Activated T-cell treated with anti-CD3 and anti-CD28 coated beads, Interleukin-2, amount 50 U/mL, for 4 hours (primary cell): ENCODE measurements around the gene HAAO. TPM values are rescaled to one million over a fixed set of nuclear protein-coding genes. Genes with fewer than 3 reads are reported as not detected.

Experiments used
- ATAC-seq, 2 donors: fragments of 200-7000 bp; cut with Tn5 transposase; one replicate each; pipeline ENCODE4 v1.10.0; 2021
- DNase-seq: peaks from one replicate; pipeline ENCODE4 v3.0.0-alpha.2; 2020
- H3K27me3 Mint-ChIP-seq: one replicate; pipeline ENCODE4 v1.8.0; 2021; ENCODE audit warnings: low read depth, mixed read lengths
- H3K36me3 Mint-ChIP-seq: one replicate; pipeline ENCODE4 v1.8.0; 2022; ENCODE audit warnings: mixed read lengths; ENCODE audit not compliant: insufficient read depth
- H3K4me1 Mint-ChIP-seq: one replicate; pipeline ENCODE4 v1.8.0; 2021; ENCODE audit warnings: low read depth, mixed read lengths
- H3K4me3 Mint-ChIP-seq: one replicate; pipeline ENCODE4 v1.8.0; 2021; ENCODE audit warnings: mild to moderate bottlenecking, moderate library complexity, mixed read lengths
- H3K9me3 Mint-ChIP-seq: one replicate; pipeline ENCODE4 v1.8.0; 2021; ENCODE audit warnings: mixed read lengths
- total RNA-seq, 3 donors: library from RNA; stranded (reverse); gene quantifications; one replicate each; pipeline ENCODE4 v1.2.1, GENCODE V29; 2021

Gene HAAO
- total RNA-seq, 3 donors from 2014 or later = 0.24 to 0.30 TPM; not detected in 1

DNA sequence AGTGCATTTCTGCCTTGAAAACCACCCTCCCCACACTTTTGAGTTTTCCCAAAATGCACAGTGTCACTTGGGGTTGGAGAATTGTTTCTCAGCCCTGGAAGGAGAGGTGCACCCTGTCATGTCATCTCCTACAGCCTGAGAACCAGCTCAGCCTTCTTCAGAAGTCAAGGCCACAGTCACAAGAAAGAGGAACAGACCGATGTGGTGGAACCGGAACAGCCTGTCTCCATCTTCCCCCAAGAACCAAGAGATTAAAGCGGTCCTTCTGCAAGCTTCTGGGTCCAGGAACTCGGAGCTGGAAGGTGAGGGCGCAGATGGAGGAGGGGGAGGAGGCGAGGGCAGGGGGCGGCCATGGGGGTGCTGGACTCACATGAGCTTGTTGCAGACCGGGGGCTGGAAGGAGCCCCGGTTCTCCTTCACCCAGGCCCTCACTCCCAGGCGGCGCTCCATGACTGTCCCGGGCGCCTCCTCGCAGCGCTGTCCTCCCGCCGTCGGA, 248 bp downstream of the HAAO start:
- Mint-ChIP-seq H3K9me3 (no peaks in the 10 kb centered on the region), H3K36me3 (peaks cover 1% of the 10 kb centered on the region), H3K27me3 (peaks cover 49% of the 10 kb centered on the region), H3K4me1 (peaks cover 30% of the 10 kb centered on the region), H3K4me3 (peak overlapping the region; percentile 77)
- ATAC-seq (peak; percentile 49 to 63), DNase-seq (no peak)

DNA sequence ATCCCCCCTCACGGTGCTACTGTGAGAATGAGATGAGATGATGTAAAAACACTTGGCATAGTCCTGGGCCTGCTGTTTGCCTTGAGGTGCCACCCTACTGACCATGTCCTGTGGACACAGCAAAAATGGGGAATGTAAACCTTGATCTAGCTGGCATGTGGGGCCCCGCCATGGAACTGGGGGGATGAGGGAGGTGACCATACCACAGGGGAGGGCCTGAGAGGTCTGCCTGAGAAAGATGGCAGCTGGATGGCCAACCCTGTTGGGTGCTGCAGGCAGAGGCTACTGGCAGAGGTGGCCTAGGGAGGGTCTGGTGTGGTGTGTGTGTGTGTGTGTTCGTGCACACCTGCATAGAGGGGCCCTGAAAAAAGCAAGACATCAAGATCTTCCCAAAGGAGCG, 777 bp downstream of the HAAO start:
- no peaks in the 10 kb centered on the region for H3K9me3 Mint-ChIP-seq
- peaks cover 1% of the 10 kb centered on the region for H3K36me3 Mint-ChIP-seq
- H3K4me3 Mint-ChIP-seq = peak overlapping the region; percentile 20
- DNase-seq = no peak
- peaks cover 51% of the 10 kb centered on the region for H3K27me3 Mint-ChIP-seq
- no peak for ATAC-seq
- H3K4me1 Mint-ChIP-seq = peaks cover 30% of the 10 kb centered on the region

DNA sequence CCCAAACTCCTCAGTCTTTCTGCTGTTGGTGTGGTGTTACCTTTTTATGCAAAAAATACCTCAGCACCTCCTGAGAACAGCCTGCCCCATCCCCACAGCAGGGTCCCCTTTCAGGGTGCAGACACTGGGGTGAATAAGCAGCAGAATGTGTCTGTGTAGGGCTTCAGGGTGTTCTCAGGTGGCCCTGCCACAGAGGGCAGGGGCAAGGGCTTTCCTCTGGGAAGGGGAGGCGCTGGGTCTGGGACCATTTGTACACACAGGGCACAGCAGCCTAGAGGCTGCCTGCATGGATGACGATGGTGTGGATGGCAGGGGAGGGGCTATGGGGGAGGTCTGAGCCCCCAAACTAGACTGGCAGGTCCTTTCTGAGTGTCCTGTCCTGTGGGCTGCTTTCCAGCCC, 2.6 kb downstream of the HAAO start:
- no peak overlapping the region for H3K4me3 Mint-ChIP-seq
- no peak for DNase-seq

DNA sequence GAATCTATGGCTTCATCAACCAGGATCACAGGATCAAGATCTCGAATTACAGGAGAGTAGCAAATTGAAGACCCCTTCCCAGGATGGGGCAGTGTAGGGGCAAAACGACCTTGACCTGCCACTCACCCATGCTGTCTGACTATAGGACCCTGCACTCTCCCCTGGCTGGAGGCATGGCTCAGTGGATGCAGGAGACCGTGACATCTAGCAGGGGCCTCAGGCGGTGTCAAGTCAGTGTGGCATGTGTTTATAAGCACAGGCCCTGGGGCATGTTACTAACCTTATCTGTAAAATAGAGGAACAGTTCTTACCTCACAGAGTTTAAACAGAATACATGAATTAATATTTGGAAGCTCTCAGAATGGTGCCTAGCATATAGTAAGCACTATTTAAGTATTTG, 3.5 kb downstream of the HAAO start:
- DNase-seq (no peak), ATAC-seq (no peak)
- no peaks in the 10 kb centered on the region for H3K36me3 Mint-ChIP-seq
- H3K9me3 Mint-ChIP-seq = no peaks in the 10 kb centered on the region
- H3K27me3 Mint-ChIP-seq = peaks cover 45% of the 10 kb centered on the region
- H3K4me1 Mint-ChIP-seq = peaks cover 19% of the 10 kb centered on the region
- no peak overlapping the region for H3K4me3 Mint-ChIP-seq

More for the DNA sequence above, 2.6 kb downstream of the HAAO start:
- ATAC-seq = no peak
- Mint-ChIP-seq H3K9me3 (no peaks in the 10 kb centered on the region), H3K27me3 (peaks cover 51% of the 10 kb centered on the region), H3K4me1 (peaks cover 21% of the 10 kb centered on the region), H3K36me3 (no peaks in the 10 kb centered on the region)

DNA sequence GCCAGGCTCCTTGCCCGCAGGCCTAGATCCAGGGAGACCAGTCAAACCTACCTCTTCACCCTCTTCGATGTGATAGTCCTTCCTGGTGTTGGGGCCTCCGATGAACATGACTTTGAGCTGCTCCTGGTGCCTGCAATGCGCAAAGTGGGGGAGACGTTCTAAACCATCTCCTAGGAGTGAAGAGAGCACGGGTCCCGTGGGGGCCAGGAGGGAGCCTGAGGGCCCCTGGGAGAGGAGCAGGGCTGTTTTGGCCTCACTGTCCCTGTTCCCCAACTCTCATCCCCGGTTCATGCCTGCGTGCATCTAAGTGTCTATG, 3.9 kb downstream of the HAAO start:
- Mint-ChIP-seq H3K36me3 (no peaks in the 10 kb centered on the region), H3K4me1 (peaks cover 14% of the 10 kb centered on the region), H3K4me3 (no peak overlapping the region), H3K27me3 (peaks cover 40% of the 10 kb centered on the region), H3K9me3 (no peaks in the 10 kb centered on the region)
- DNase-seq (no peak), ATAC-seq (no peak)

DNA sequence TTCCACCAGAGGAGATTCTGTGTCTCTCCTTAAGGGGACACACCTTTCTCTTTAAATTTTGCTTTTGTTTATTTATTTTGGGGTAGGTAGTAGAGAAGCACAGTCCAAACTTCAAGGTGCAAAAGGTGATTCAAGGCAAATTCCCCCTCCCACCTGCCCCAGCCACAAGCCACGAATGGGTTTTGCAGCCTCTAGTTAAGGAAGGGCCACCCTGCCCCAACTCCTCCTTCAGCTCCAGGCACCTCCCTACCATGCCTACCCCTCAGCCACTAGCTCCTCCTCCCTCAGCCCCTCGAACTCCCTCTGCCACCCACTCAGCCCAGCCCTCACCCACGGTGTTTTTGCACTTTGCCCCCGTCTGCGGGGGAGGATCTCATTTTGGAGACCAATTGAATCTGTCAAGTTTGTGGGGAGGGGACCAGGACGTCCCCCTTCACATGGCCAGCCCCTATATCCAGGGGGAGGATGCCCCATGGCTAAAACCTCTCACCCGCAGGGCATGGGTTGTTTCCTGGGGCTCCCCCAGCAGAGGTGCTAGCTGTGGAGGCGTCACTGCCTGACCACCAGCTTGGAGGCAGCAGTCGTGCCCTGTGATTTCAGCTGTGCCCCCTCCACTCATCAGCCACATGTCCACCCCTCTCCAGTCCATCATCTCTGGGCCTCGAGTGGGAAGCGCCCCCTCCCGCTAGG, 4.5 kb downstream of the HAAO start:
- peaks cover 12% of the 10 kb centered on the region for H3K4me1 Mint-ChIP-seq
- H3K36me3 Mint-ChIP-seq = no peaks in the 10 kb centered on the region
- H3K4me3 Mint-ChIP-seq = no peak overlapping the region
- ATAC-seq (no peak), DNase-seq (no peak)
- peaks cover 37% of the 10 kb centered on the region for H3K27me3 Mint-ChIP-seq
- H3K9me3 Mint-ChIP-seq = no peaks in the 10 kb centered on the region

DNA sequence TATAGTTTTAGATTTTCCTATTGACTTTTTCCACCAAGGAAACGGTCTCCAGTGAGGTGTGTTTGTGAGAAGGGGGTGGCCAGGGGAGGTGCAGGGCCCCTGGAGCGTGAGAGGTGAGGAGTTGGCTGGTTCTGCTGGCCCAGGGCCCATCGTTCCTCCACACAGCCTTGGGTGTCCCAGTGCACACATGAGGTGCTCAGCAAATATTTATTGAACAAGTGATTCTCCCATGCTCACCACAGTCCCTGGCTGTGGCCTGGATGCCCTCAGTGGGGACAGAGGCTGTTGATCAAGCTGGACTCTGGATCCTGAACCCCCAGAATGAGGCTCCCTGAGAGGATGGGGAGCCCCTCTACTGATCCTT, 5.0 kb downstream of the HAAO start:
- Mint-ChIP-seq H3K36me3 (no peaks in the 10 kb centered on the region), H3K9me3 (no peaks in the 10 kb centered on the region), H3K4me1 (peaks cover 12% of the 10 kb centered on the region), H3K4me3 (no peak overlapping the region), H3K27me3 (peaks cover 37% of the 10 kb centered on the region)
- DNase-seq = no peak
- ATAC-seq = no peak

DNA sequence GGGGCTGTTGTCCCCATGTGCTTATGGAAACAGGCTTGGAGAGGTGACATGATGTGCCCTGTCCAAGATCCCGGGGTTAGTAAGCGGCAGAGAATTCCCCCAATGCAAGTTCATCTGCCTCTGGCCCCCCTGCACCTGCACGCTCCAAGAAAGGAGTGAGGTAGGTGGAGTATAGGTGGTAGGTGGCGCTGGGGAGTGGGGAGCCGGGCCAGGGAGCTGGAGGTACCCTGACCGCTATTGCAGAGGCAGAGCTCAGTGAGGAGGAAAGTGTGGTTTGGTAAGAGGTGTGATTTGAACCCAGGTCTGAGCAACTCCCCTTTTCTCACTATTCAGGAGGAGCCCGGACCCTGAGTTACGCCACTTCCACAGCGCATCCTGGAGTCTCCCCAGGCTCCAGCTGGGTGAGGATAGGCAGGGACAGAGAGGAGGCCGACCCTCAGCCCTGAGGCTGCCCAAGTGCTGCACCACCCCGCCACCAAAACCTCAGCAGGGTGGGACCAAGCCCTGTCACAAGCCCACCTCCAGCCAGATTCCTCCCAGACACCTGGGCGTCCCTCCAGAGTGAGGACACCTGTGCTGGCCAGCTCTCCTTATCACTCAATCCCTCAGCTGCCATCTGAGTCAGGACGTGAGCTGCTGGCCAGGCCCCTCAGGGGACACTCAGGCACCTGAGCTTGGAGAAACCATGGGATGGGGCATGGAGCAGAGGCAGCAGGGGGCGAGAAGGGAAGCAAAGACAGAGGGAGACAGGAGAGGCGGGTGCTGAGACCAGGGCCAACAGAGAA, 5.6 kb downstream of the HAAO start:
- peaks cover 8% of the 10 kb centered on the region for H3K4me1 Mint-ChIP-seq
- no peaks in the 10 kb centered on the region for H3K36me3 Mint-ChIP-seq
- no peak overlapping the region for H3K4me3 Mint-ChIP-seq
- no peak for ATAC-seq
- no peak for DNase-seq
- H3K9me3 Mint-ChIP-seq = no peaks in the 10 kb centered on the region
- peaks cover 32% of the 10 kb centered on the region for H3K27me3 Mint-ChIP-seq

DNA sequence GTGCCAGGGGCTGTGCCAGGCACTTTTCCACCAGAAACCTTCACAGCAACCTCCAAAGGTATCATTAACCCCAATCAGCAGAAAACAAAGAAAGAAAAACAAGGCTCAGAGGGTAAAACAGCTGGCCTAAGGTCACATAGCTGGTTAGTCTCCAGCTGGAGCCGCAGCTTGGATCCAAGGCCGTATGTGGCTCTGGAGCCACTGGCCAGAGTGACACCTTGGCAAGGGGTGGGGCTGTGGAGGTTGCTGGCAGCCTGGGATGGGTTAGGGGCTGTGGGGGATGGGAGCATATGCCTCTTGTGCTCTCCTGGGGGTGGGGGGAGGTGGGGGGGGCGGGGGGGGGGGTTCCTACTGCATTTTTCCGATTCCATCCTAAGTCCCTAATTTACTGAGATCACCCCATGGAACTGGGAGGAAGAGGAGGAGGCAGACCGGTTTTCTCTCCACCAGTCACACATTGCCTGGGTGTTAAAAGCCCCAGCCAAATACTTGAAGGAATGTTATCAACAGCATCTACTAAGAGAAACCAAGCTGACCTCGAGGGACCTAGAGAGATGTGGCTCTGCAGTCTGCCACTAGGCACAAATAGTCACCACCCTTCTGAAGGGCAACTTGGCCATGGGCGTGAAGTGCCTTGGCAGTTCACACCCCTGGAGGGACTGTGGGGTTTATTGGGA, 8.0 kb downstream of the HAAO start:
- Mint-ChIP-seq H3K4me3 (no peak overlapping the region), H3K9me3 (no peaks in the 10 kb centered on the region), H3K27me3 (peaks cover 11% of the 10 kb centered on the region), H3K4me1 (no peaks in the 10 kb centered on the region), H3K36me3 (no peaks in the 10 kb centered on the region)
- DNase-seq (no peak), ATAC-seq (no peak)

DNA sequence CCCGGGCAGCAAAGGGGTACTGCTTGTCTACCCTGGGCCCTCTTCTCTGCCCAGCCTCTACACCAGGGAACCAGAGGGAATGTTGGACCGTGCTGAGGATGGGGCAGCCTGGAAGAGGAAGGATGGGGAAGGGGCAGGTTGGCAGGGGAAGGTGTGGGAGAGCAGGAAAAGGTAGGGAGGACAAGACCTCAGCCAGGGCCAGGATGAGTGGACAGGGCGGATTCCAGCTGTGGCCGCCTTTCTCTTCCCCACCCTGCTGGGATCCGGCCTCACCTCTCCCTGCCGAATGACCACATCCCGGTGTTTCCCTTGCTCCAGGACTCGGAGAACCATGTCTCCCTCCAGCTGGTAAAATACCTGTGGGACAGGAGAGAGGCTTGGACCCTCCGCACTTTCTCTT, 8.9 kb downstream of the HAAO start:
- no peaks in the 10 kb centered on the region for H3K9me3 Mint-ChIP-seq
- H3K4me1 Mint-ChIP-seq = no peaks in the 10 kb centered on the region
- DNase-seq (no peak), ATAC-seq (no peak)
- peaks cover 8% of the 10 kb centered on the region for H3K27me3 Mint-ChIP-seq
- no peak overlapping the region for H3K4me3 Mint-ChIP-seq
- no peaks in the 10 kb centered on the region for H3K36me3 Mint-ChIP-seq

DNA sequence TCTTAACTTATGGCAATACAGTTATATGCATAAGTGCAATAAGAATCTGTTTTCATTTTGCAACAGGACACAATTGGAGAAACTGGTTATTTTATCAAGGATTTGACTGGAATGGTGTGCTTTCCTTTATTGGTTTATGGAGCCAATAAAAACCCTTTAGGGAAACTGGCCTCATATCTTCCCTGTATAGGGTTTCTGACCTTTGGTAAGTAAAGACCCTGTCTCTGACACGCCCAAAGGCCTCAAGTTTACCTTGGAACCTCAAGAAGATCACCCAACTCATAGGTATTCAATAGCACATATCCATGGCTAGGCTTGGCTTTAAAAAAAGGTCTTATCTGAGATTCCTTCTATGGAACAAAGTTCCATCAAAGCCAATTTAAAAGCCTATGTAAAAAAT, 11.2 kb downstream of the HAAO start:
- Mint-ChIP-seq H3K4me3 (no peak overlapping the region), H3K4me1 (peaks cover 7% of the 10 kb centered on the region), H3K9me3 (no peaks in the 10 kb centered on the region), H3K36me3 (no peaks in the 10 kb centered on the region), H3K27me3 (no peaks in the 10 kb centered on the region)
- DNase-seq (no peak), ATAC-seq (no peak)

DNA sequence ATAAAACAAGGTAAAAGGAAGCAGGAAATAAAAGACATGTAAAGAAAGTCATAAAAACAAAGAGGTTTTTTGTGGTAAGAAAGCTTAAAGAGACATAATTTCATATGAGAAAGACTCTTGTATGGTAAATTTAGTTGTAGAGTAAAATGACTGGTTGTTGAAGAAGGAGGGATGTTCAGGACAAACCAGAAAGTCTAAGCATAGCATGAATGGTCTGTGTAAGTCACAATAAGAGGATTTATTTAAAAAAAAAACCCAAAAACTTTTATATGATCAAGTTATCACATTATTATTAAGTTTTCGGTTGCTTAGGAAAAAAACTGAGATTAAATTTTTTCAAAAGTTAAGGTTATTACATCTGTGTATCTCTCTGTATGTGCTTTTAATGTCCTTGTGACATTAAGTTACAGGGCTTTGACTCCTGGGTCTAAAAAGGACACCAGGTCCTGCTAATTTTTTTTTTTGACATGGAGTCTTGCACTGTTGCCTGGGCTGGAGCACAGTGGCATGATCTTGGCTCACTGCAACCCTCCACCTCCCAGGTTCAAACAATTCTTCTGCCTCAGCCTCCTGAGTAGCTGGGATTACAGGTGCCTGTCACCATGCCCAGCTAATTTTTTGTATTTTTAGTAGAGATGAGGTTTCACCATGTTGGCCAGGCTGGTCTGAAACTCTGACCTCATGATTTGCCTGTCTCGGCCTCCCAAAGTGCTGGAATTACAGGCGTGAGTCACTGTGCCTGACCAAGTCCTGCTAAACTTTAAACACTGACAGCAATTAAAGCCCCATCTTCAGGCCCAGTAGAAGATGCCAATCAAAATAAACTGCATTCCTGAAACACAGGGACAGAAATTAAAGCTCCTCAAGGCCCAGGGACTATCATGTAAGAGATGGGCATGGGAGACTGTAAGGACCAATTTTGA, 14.2 kb downstream of the HAAO start:
- Mint-ChIP-seq H3K36me3 (no peaks in the 10 kb centered on the region), H3K4me3 (no peak overlapping the region), H3K4me1 (peaks cover 18% of the 10 kb centered on the region), H3K27me3 (no peaks in the 10 kb centered on the region), H3K9me3 (no peaks in the 10 kb centered on the region)
- ATAC-seq = no peak
- no peak for DNase-seq

DNA sequence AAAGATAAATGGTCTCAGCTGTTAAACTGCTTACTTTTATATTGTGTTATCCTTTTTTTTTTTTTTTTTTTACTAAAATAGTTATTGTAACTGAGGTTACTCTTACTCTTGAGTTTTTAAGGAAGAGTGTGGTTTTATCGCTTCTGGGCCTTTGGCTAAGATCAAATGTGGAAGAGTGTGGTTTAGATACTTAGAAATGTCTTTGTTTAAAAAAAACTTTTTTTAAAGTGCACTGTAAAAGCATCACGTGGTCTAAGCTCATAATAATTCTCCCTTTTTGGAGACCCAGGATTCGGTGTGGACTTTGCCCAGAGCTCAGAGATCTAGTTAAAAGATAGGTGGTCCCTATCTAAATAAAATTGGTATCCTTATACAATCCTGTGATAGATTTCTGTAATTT, 16.6 kb downstream of the HAAO start:
- no peak for DNase-seq
- ATAC-seq = no peak
- Mint-ChIP-seq H3K36me3 (no peaks in the 10 kb centered on the region), H3K4me1 (peaks cover 18% of the 10 kb centered on the region), H3K27me3 (no peaks in the 10 kb centered on the region), H3K9me3 (no peaks in the 10 kb centered on the region), H3K4me3 (no peak overlapping the region)

DNA sequence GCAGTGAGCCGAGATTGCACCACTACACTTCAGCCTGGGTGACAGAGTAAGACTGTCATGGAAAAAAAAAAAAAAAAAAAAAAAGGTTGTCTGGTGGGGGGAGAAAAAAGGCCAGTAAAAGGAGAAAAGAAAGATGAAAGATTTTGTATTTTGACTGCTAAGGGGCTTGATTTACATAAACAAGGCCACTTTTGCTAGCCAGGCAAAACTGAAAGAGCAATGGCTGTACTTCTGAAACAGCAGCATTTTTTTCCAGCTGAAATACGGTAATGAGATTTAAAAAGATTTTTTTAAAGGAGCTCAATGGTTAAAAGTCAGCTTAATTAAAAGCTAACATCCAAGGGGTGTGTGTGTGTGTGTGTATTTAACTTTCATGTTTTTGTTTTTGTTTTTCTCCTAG, 17.2 kb downstream of the HAAO start:
- Mint-ChIP-seq H3K9me3 (no peaks in the 10 kb centered on the region), H3K4me3 (no peak overlapping the region), H3K36me3 (no peaks in the 10 kb centered on the region), H3K4me1 (peaks cover 18% of the 10 kb centered on the region), H3K27me3 (no peaks in the 10 kb centered on the region)
- ATAC-seq = no peak
- no peak for DNase-seq
